M059J (cell line): ENCODE data around the gene ACVR1B. TPM values are rescaled to one million over a fixed set of nuclear protein-coding genes. Genes with fewer than 3 reads are reported as not detected.

ENCODE experiments used
- DNase-seq: peaks from one replicate; pipeline ENCODE4 v3.0.0-alpha.2; 2012; ENCODE audit warnings: low read depth
- total RNA-seq: library from RNA; depleted of rRNA; stranded (reverse); fragments of >200 nt; shearing (Covaris generic); gene quantifications from 2 replicates; pipeline ENCODE4 v1.2.3, GENCODE V29; 2014

Gene ACVR1B
- total RNA-seq, 1 experiment from 2014 or later: 2.7 TPM

DNA sequence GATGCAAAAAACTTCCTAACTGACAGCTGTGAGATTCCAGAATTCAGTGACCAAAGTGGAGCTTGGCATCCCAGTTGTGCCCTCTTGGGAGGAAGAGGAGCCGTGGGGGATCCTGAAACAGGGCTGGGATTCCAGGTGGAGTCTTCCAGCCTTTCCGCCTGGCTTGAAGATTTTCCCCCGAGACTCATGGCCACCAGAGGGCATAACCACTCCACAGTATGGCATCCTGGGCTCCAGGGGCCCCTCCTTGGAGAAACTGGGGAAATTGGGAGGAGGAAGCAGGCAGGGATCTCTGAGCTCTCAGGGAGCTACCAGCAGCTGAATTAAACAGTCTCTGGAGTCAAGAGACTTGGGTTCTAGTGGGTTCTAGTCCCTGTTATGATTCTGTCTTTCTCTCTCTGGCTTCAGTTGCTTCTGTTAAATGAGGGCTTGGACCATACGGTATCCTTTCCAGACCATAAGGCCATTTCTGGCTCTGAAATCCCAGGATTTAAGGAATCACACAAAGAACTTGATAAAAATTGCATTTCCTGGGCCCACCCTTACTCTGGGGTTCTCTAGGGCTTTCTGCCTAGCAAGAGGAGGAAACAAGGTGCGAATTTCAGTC lies 52.6 kb downstream of the ACVR1B start:
- peak; percentile 58 for DNase-seq

GRCh38 chr12:52005218-52005902 lies 53.9 kb downstream of the ACVR1B start:
- DNase-seq: no peak

- no peak for DNase-seq
Observed at GRCh38 chr12:52005903-52006703, 54.6 kb downstream of the ACVR1B start.

DNA sequence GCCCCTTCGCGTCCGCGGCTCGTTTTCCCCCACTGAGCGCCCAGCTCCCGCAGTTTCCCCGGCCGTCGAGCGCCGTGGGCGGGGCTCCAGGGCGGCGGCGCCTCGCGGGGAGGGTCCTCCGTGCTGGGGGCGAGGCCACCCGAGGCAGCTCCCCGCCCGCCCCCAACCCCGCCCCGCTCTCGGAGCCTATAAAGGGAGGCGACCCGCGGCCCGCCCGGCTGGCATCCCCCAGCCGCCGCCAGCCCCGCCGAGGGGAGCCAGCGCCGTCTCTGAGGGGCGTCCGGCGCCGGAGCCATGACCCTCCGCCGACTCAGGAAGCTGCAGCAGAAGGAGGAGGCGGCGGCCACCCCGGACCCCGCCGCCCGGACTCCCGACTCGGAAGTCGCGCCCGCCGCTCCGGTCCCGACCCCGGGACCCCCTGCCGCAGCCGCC lies 55.2 kb downstream of the ACVR1B start, which contains the start of gene TAMALIN:
TSS of gene TAMALIN (plus strand) at position 221 of the 432 bp plus-strand sequence. CDS start at position 295, 74 bp downstream.
- DNase-seq: peak; percentile 18

- DNase-seq: no peak
Observed at GRCh38 chr12:52007158-52007921, 55.8 kb downstream of the ACVR1B start.

DNA sequence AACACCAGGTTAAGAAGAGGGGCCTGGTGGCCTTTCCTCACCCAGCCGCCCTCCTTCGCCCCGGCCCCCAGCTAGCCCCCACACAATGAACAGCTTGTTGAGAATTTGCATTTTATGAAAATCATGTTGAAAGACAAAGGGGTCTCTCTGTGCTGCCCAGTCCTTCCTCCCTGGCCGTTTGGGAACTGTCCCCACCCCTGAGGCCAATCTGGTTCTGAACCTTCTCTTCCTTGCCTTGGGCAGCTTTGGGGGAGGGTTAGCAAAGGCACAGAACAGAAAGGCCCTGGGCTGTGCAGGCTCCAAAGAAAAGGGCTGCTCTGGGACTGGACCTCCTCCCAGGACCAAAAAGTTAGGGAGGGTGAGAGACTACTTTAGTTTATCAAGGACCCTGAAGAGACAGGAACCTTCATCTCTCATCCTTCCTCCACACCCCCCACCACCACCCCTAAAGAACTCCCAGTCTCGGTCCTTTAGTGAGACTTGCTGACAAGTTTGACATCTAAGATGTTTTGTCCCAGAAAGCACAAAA lies 56.5 kb downstream of the ACVR1B start:
- no peak for DNase-seq

DNA sequence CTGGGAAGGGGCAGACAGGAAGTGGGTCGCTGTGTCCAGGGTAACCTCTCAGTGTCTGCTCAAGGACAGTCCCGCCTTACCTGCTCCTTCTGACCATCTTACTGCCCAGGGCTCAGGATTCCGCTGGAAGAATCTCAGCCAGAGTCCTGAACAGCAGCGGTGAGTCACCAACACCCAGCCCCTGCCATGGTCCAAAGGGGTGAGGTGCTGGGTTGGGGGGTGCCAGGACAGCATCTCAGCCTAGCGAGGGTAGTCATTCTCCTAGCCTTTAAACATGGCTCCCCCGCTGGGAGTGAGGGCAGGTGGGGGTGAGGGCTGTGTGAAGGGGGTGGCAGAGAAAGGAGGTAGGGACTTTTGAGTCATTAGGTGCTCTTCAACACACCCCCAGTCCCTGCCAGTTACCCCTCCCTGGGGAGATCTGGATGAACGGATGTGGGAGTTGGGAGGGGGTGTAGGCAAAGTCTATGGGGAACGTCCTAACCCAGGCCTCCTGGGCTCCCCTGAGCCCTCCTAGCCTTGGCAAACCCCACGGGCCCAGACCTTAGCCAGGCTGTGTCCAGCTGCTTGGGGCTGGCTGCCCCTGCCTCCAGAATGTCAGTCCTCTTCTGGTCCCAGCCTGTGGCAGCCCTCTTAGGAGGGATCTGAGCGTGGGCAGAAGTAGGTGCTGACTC lies 57.7 kb downstream of the ACVR1B start:
- no peak for DNase-seq

GRCh38 chr12:52010152-52010622 lies 58.7 kb downstream of the ACVR1B start:
- no peak for DNase-seq

DNA sequence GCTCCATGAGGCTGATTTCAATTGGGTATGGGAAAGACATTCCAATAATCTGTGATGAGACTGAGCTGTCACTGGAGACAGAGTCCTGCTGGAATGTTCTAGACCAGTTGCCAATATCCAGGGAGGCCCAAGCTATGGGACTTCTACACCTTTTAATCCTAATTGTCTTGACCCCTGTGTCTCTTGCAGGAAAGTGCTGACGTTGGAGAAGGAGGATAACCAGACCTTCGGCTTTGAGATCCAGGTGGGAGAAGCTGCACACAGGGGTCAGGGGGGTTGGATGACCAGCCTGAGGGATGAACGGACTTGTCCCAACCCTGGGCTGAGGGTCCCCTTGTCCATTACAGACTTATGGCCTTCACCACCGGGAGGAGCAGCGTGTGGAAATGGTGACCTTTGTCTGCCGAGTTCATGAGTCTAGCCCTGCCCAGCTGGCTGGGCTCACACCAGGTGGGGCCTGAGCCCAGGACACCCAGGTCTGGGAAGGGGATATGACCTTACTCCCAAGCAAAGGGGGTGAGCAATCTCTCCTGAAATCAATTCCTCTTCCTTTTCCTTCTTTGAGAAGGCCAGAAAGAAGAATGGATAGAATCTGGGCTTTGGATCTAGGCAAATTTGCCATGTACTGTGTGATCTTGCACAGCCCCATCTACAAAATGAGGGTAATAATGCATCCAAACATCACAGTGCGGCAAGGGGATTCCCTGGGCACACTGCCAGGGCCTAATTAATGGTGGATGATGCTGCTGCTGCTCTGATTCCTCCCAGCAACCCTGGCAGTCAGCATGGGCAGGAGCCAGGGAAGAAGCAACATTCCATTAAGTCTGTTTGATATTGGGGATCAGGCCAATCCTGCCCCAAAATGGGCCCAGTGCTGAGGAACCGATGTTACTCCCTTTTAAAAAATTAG lies 59.4 kb downstream of the ACVR1B start:
- no peak for DNase-seq

GRCh38 chr12:52011602-52012214 lies 60.2 kb downstream of the ACVR1B start:
- no peak for DNase-seq

- no peak for DNase-seq
Observed at GRCh38 chr12:52013626-52014310, 62.3 kb downstream of the ACVR1B start.

DNA sequence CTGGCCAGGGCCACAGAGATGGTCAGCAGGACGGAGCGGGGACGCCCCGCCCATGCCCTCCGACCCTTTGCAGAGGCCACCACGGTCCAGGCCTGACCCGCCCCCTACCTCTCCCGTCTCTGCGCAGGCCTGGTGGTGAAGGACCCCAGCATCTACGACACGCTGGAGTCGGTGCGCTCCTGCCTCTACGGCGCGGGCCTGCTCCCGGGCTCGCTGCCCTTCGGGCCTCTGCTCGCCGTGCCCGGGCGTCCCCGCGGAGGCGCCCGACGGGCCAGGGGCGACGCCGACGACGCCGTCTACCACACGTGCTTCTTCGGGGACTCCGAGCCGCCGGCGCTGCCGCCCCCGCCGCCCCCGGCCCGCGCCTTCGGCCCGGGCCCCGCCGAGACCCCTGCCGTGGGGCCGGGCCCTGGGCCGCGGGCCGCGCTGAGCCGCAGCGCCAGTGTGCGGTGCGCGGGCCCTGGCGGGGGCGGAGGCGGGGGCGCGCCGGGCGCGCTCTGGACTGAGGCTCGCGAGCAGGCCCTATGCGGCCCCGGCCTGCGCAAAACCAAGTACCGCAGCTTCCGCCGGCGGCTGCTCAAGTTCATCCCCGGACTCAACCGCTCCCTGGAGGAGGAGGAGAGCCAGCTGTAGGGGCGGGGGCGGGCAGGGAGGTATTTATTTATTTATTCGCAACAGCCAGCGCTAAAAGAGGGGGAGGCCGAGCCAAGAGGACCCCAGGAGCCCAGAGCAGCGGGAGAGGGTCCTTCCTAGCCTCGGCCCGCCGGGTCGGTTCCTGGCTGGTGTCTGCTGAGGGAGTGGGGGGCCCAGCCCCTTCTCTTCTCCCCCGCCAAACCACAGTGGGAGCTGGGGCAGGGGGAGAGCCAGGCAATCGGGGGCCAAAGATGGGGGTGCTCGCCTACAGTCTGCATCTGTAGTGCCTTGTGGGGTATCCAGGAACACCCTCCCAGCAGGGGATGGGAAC lies 63.4 kb downstream of the ACVR1B start:
- DNase-seq: no peak

DNA sequence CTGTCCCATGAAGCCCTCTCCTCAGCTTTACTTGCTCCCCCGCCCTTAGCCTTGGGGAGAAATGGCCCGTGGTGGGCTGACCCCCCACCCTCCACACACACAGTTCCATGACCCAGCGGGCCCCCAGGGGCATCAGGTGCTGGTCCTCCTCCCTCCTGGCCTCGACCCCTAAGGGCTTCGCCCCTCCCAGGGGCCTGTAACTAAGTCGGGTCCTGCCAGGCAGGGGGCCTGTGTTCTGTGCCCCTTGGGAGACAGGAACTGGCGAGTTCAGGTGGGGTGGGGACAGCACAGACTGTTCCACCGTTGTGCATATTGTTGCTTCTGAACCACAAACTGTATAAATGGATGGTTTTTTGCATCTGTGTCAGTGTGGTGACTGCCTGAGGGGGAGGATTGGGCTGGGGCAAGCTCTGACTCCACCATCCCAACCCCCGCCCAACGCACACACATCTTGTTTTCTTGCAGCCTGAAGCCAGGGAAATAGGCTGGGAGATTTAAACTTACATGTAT lies 64.1 kb downstream of the ACVR1B start:
- no peak for DNase-seq

DNA sequence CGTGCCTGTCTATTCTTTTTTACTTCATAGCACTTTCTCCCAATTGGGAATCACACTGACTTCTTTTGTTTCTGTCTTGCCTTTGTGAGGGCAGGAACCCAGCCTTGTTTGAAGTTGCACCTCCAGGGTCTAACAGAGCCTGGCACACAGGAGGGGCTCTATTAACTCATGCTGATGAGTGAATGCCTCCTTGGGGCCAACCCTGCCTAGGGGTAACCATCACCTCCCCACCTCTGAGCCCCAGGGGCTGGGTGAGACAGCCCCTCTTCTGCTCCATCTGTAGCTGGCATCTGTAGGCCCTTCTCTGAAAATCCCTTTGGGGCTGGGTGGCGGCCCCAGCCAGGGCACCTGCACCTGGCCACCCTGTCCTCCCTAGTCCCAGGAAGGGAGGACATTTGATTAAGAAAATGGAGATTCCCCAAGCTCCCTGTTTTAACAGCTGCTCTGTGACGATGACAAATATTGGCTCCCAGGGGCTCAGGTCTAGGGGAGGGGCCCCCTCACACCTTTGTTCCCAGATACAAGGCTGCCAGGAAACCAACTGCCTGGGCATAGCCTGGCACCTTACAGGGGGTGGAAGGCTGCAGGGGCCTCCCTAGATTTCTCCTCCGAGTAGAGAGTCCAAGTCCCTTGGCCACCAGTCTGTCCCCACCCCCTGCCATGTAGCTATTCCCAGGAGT lies 67.1 kb downstream of the ACVR1B start:
- DNase-seq: no peak

GRCh38 chr12:52019113-52019770 lies 67.7 kb downstream of the ACVR1B start:
- no peak for DNase-seq
